A673 (cell line): ENCODE measurements around the gene ITGB4. TPM values are rescaled to one million over a fixed set of nuclear protein-coding genes. Genes with fewer than 3 reads are reported as not detected.

Source experiments
- BruUV-seq: library from RNA; stranded (reverse); fragments of 400-500 nt; replicated peaks from 2 replicates; lab custom pipeline; 2021; lab: Mats Ljungman, UMichigan
- CTCF ChIA-PET: fragments of 300-600 bp; sonication (Branson Sonifier 250); formaldehyde crosslinking; loops from one replicate; lab custom pipeline; 2022; ENCODE audit warnings: antibody characterized with exemption; lab: Charles Lee
- POLR2A ChIA-PET: fragments of 300-600 bp; sonication (Branson Sonifier 250); formaldehyde crosslinking; loops from one replicate; lab custom pipeline; 2022; ENCODE audit warnings: antibody characterized with exemption; ENCODE audit not compliant: low non-redundant PET; lab: Charles Lee
- DNase-seq: peaks from one replicate; pipeline ENCODE4 v3.0.0-alpha.2; 2015; ENCODE audit warnings: low spot score
- H3K27ac ChIP-seq: fragments of 200-600 bp; sonication (generic); 2 replicates; pipeline ENCODE4 v1.5.1; 2016; ENCODE audit warnings: mixed run types, low read depth, mild to moderate bottlenecking, mixed read lengths, antibody characterized with exemption, low read length; ENCODE audit not compliant: poor library complexity, severe bottlenecking
- H3K27me3 ChIP-seq: fragments of 200-600 bp; sonication (generic); replicated peaks from 2 replicates; pipeline ENCODE4 v1.6.1; 2017; ENCODE audit warnings: mixed run types, low read depth, mild to moderate bottlenecking, mixed read lengths, antibody characterized with exemption, low read length; ENCODE audit not compliant: insufficient read depth, poor library complexity
- H3K36me3 ChIP-seq: fragments of 200-600 bp; sonication (generic); 2 replicates; pipeline ENCODE4 v1.6.1; 2016; ENCODE audit warnings: mixed run types, mild to moderate bottlenecking, mixed read lengths, antibody characterized with exemption, low read length; ENCODE audit not compliant: insufficient read depth, poor library complexity, severe bottlenecking
- H3K4me1 ChIP-seq: fragments of 200-600 bp; sonication (generic); 2 replicates; pipeline ENCODE4 v1.6.1; 2017; ENCODE audit warnings: mixed run types, mild to moderate bottlenecking, mixed read lengths, antibody characterized with exemption, low read length; ENCODE audit not compliant: insufficient read depth, poor library complexity, severe bottlenecking
- H3K4me3 ChIP-seq: fragments of 200-600 bp; sonication (generic); 2 replicates; pipeline ENCODE4 v1.5.1; 2016; ENCODE audit warnings: low read depth, mixed run types, mild to moderate bottlenecking, mixed read lengths, low read length; ENCODE audit not compliant: poor library complexity, severe bottlenecking
- H3K9me3 ChIP-seq: fragments of 200-600 bp; sonication (generic); 2 replicates; pipeline ENCODE4 v1.6.1; 2016; ENCODE audit warnings: mixed run types, low read depth, mild to moderate bottlenecking, mixed read lengths, antibody characterized with exemption, low read length; ENCODE audit not compliant: poor library complexity, severe bottlenecking
- CTCF ChIP-seq: fragments of 300-800, 200-600 bp; sonication (generic); conservative IDR thresholded peaks from 2 replicates; pipeline ENCODE4 v1.5.1; 2017; ENCODE audit warnings: low read depth, mild to moderate bottlenecking, antibody characterized with exemption, low read length, moderate library complexity, mixed read lengths
- EZH2 ChIP-seq: fragments of 200-600 bp; sonication (generic); IDR thresholded peaks from 2 replicates; pipeline ENCODE4 v1.6.1; 2017; ENCODE audit warnings: borderline replicate concordance, low read depth, mild to moderate bottlenecking, mixed read lengths, antibody characterized with exemption, low read length; ENCODE audit not compliant: poor library complexity, severe bottlenecking
- intact Hi-C: fragments of 100-400 bp; cut with micrococcal nuclease; formaldehyde crosslinking; loops from one replicate; pipeline ENCODE4 v1.10.0; 2022; ENCODE audit not compliant: unreplicated experiment
- total RNA-seq: library from RNA; stranded (reverse); gene quantifications from 2 replicates; pipeline ENCODE4 v1.2.3, GENCODE V29; 2021

The ITGB4 gene
- total RNA-seq, 1 experiment from 2014 or later = 0.95 TPM

DNA sequence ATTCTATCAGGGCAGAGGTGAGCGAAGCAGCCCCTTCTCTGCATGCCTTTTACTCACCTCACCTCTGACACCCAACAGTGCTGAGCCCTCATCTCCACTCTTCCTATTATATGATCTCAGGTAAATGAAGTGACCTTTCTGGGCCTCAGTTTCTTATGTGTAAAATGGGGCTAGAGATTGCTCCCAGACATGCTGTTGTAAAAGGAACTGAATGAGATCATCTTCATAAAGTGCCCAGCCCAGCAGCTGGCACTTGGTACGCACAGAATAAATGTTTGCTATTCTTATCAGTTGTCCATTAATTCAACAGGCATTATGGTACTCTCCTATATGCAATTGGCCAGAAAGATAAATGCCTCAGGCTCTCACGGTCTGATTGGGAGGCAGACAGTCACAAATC lies 48.3 kb downstream of the ITGB4 start:
- TF ChIP-seq CTCF = no peak
- no peak for TF ChIP-seq EZH2
- no peaks in the 10 kb centered on the region for H3K27me3 ChIP-seq
- CTCF ChIA-PET = interaction anchor here (0.7 to 0.9 kb wide), 2 partner anchors 22 to 260 kb away, joined by 3 to 5 read pairs; no protein-coding TSS in a partner anchor

GRCh38 chr17:75771334-75772281 lies 50.3 kb downstream of the ITGB4 start:
- Histone ChIP-seq H3K9me3 (no peaks in the 10 kb centered on the region), H3K27me3 (no peaks in the 10 kb centered on the region), H3K4me3 (no peak overlapping the region), H3K36me3 (peaks cover 6% of the 10 kb centered on the region), H3K4me1 (no peaks in the 10 kb centered on the region), H3K27ac (no peak overlapping the region)
- BruUV-seq = no TSS peak
- POLR2A ChIA-PET = no interaction called here
- DNase-seq = no peak
- CTCF ChIA-PET = no interaction called here
- intact Hi-C loops = no loop called here
- TF ChIP-seq CTCF (no peak), EZH2 (no peak)

More for the DNA sequence above, 48.3 kb downstream of the ITGB4 start:
- H3K4me3 ChIP-seq = no peak overlapping the region
- H3K27ac ChIP-seq = no peak overlapping the region
- no peaks in the 10 kb centered on the region for H3K9me3 ChIP-seq
- POLR2A ChIA-PET = no interaction called here
- no TSS peak for BruUV-seq
- no peaks in the 10 kb centered on the region for H3K4me1 ChIP-seq
- no peak for DNase-seq
- no peaks in the 10 kb centered on the region for H3K36me3 ChIP-seq
- intact Hi-C loops = no loop called here

GRCh38 chr17:75773121-75773807 lies 52.0 kb downstream of the ITGB4 start:
- ChIA-PET CTCF (interaction anchor here (1.1 to 1.2 kb wide), 3 partner anchors 8 to 23 kb away, joined by 3 to 5 read pairs (median 4); partner anchors contain the start of gene GALK1), POLR2A (no interaction called here)
- Histone ChIP-seq H3K27me3 (no peaks in the 10 kb centered on the region), H3K27ac (no peak overlapping the region), H3K4me1 (peaks cover 14% of the 10 kb centered on the region), H3K9me3 (no peaks in the 10 kb centered on the region), H3K4me3 (no peak overlapping the region), H3K36me3 (peaks cover 22% of the 10 kb centered on the region)
- intact Hi-C loops = no loop called here
- BruUV-seq = no TSS peak
- TF ChIP-seq CTCF = no peak
- no peak for TF ChIP-seq EZH2
- DNase-seq = no peak
